GM12878 (cell line): ENCODE results near the gene SORCS2. TPM values are rescaled to one million over a fixed set of nuclear protein-coding genes. Genes with fewer than 3 reads are reported as not detected.

ENCODE experiments used
- ATAC-seq: fragments of 200-7000 bp; cut with Tn5 transposase; 3 replicates; pipeline ENCODE4 v1.9.1; 2020; ENCODE audit warnings: mild to moderate bottlenecking, moderate library complexity
- BruUV-seq: library from RNA; stranded (reverse); fragments of 400-500 nt; replicated peaks from 2 replicates; lab custom pipeline; 2021; lab: Mats Ljungman, UMichigan
- CTCF ChIA-PET: fragments of 300-600 bp; sonication (Branson Sonifier 250); formaldehyde crosslinking; extraction: SDS; loops from one replicate; lab custom pipeline; 2021; ENCODE audit warnings: inconsistent platforms; lab: Yijun Ruan, JAX
- POLR2A ChIA-PET: fragments of 350-600 bp; formaldehyde crosslinking; extraction: SDS; loops from one replicate; lab custom pipeline; 2021; ENCODE audit warnings: inconsistent platforms; lab: Charles Lee
- RAD21 ChIA-PET: fragments of 300-600 bp; sonication (Branson Sonifier 250); formaldehyde crosslinking; loops from one replicate; lab custom pipeline; 2023; ENCODE audit warnings: antibody characterized with exemption; ENCODE audit not compliant: unreplicated experiment; lab: Charles Lee
- SMC1A ChIA-PET: fragments of 300-600 bp; sonication (Branson Sonifier 250); formaldehyde crosslinking; loops from one replicate; lab custom pipeline; 2023; ENCODE audit not compliant: unreplicated experiment, uncharacterized antibody; lab: Charles Lee
- DNase-seq: peaks from one replicate; pipeline ENCODE4 v3.0.0-alpha.2; 2011; ENCODE audit warnings: low read depth, low spot score
- FAIRE-seq: peaks from 3 replicates; lab custom pipeline; 2011; peaks lifted over from hg19 to GRCh38; lab: Jason Lieb, UNC
- H2AFZ ChIP-seq: 2 replicates; pipeline ENCODE4 v1.6.0; 2011; ENCODE audit warnings: low read depth, low read length, control low read depth; ENCODE audit not compliant: control insufficient read depth
- H3K27ac ChIP-seq: 2 replicates; pipeline ENCODE4 v1.5.1; 2011; ENCODE audit warnings: control low read depth; ENCODE audit not compliant: control insufficient read depth, insufficient read depth
- H3K27me3 ChIP-seq, 2 experiments: replicated peaks in 1 of 2; 2 replicates each; pipeline versions ENCODE4 v1.6.0 to v1.6.1; 2011; ENCODE audit warnings: low read length in 1 of 2; ENCODE audit not compliant: control insufficient read depth in 2 of 2, insufficient read depth in 2 of 2
- H3K36me3 ChIP-seq, 2 experiments: 2 replicates each; pipeline ENCODE4 v1.5.1; 2011; ENCODE audit warnings: low read length in 1 of 2; ENCODE audit not compliant: control insufficient read depth in 2 of 2, insufficient read depth in 2 of 2
- H3K4me1 ChIP-seq: 2 replicates; pipeline ENCODE4 v1.6.1; 2011; ENCODE audit warnings: mild to moderate bottlenecking, low read length, moderate library complexity, mixed read lengths; ENCODE audit not compliant: control insufficient read depth, insufficient read depth
- H3K4me2 ChIP-seq: 2 replicates; pipeline ENCODE4 v1.6.0; 2011; ENCODE audit warnings: control low read depth; ENCODE audit not compliant: control insufficient read depth, insufficient read depth
- H3K4me3 ChIP-seq: fragments of 200-600 bp; sonication (generic); 2 replicates; pipeline ENCODE4 v1.5.1; 2016
- H3K79me2 ChIP-seq: 2 replicates; pipeline ENCODE4 v1.6.0; 2011; ENCODE audit warnings: low read length; ENCODE audit not compliant: control insufficient read depth, insufficient read depth
- H3K9ac ChIP-seq: 2 replicates; pipeline ENCODE4 v1.8.0; 2011; ENCODE audit warnings: low read length, control low read depth, mixed read lengths; ENCODE audit not compliant: control insufficient read depth, insufficient read depth
- H3K9me3 ChIP-seq: replicated peaks from 3 replicates; pipeline ENCODE4 v1.5.1; 2011; ENCODE audit warnings: mild to moderate bottlenecking, low read length; ENCODE audit not compliant: control insufficient read depth, insufficient read depth
- H4K20me1 ChIP-seq: 2 replicates; pipeline ENCODE4 v1.6.0; 2011; ENCODE audit not compliant: control insufficient read depth, insufficient read depth
- BHLHE40 ChIP-seq, 2 experiments: fragments of 450-650 bp in 1 of 2; IDR thresholded peaks; 2 replicates each; pipeline ENCODE4 v1.6.1; 2011 to 2017; ENCODE audit warnings: low read depth in 2 of 2, borderline replicate concordance in 1 of 2, improper control_type of control experiment in 1 of 2, low read length in 1 of 2, mild to moderate bottlenecking in 1 of 2
- ESRRA ChIP-seq: IDR thresholded peaks from 2 replicates; pipeline ENCODE4 v1.6.1; 2012; ENCODE audit warnings: mild to moderate bottlenecking, low read length, improper control_type of control experiment
- JUNB ChIP-seq: IDR thresholded peaks from 2 replicates; pipeline ENCODE4 v1.6.1; 2016; ENCODE audit warnings: antibody characterized with exemption, mild to moderate bottlenecking
- MAX ChIP-seq: IDR thresholded peaks from 2 replicates; pipeline ENCODE4 v1.6.1; 2012; ENCODE audit warnings: low read depth, low read length, improper control_type of control experiment
- PAX8 ChIP-seq: fragments of 450-650 bp; IDR thresholded peaks from 2 replicates; pipeline ENCODE4 v1.6.1; 2017; ENCODE audit warnings: mild to moderate bottlenecking, moderate library complexity
- SMAD5 ChIP-seq: IDR thresholded peaks from 2 replicates; pipeline ENCODE4 v1.6.1; 2016; ENCODE audit warnings: antibody characterized with exemption, low read depth
- SP1 ChIP-seq: IDR thresholded peaks from one replicate; pipeline ENCODE4 v1.6.1; 2011; ENCODE audit warnings: low read depth, low read length
- SREBF1 ChIP-seq: IDR thresholded peaks from 2 replicates; pipeline ENCODE4 v1.6.1; 2012; ENCODE audit warnings: mild to moderate bottlenecking, low read length
- ZBED1 ChIP-seq: IDR thresholded peaks from 2 replicates; pipeline ENCODE4 v1.6.1; 2016; ENCODE audit warnings: borderline replicate concordance
- ZBTB40 ChIP-seq: fragments of 450-650 bp; IDR thresholded peaks from 2 replicates; pipeline ENCODE4 v1.6.1; 2016; ENCODE audit warnings: mild to moderate bottlenecking, moderate library complexity, borderline replicate concordance
- ZNF207 ChIP-seq: fragments of 450-650 bp; IDR thresholded peaks from 2 replicates; pipeline ENCODE4 v1.6.1; 2014; ENCODE audit warnings: antibody characterized with exemption, mild to moderate bottlenecking, borderline replicate concordance
- WGBS: methylation state at CpG from one replicate; pipeline ENCODE4 v1.1.6; 2016; ENCODE audit warnings: low lambda C conversion rate; ENCODE audit not compliant: insufficient replicate concordance, insufficient coverage; ENCODE audit errors: missing lambda C conversion rate; 5-methylcytosine and 5-hydroxymethylcytosine counted together
- in situ Hi-C: fragments of 300-500 bp; cut with MboI; formaldehyde crosslinking; loops from 9 replicates; pipeline ENCODE4 v1.14.3; 2018; ENCODE audit warnings: mixed read lengths
- intact Hi-C: fragments of 100-400 bp; cut with micrococcal nuclease; formaldehyde crosslinking; loops from one replicate; pipeline ENCODE4 v1.14.2; 2022; ENCODE audit not compliant: unreplicated experiment
- polyA plus RNA-seq, 11 experiments: library from polyadenylated mRNA; depleted of rRNA in 4 of 11; unstranded in 6 of 11; stranded (reverse) in 5 of 11; fragments of >200 nt; fragmentation: Nextera tagmentation in 4 of 11; fragmentation: Illumina TruSeq in 1 of 11; extraction: Ambion mirVana in 4 of 11; extraction: Trizol in 1 of 11; gene quantifications; 1 replicate in 1 of 11; 2 replicates in 10 of 11; pipeline versions ENCODE4 v1.2.1 to v1.2.3, GENCODE V29; 2011 to 2016; ENCODE audit warnings: inconsistent platforms in 2 of 11, missing spikeins in 2 of 11, low read depth in 1 of 11
- total RNA-seq, 4 experiments: library from RNA; depleted of rRNA in 3 of 4; stranded (reverse); fragments of >200 nt in 3 of 4; fragmentation: Illumina TruSeq in 1 of 4; extraction: Trizol in 1 of 4; gene quantifications; 2 replicates each; pipeline versions ENCODE4 v1.2.1 to v1.2.3, GENCODE V29; 2013 to 2021

The SORCS2 gene
- total and polyA plus RNA-seq, 10 of the 15 experiments (the other 5 are each of a cell fraction or from before 2014, with no cell fraction given) = 0.01 to 0.15 (median 0.05) TPM; not detected in 5

DNA sequence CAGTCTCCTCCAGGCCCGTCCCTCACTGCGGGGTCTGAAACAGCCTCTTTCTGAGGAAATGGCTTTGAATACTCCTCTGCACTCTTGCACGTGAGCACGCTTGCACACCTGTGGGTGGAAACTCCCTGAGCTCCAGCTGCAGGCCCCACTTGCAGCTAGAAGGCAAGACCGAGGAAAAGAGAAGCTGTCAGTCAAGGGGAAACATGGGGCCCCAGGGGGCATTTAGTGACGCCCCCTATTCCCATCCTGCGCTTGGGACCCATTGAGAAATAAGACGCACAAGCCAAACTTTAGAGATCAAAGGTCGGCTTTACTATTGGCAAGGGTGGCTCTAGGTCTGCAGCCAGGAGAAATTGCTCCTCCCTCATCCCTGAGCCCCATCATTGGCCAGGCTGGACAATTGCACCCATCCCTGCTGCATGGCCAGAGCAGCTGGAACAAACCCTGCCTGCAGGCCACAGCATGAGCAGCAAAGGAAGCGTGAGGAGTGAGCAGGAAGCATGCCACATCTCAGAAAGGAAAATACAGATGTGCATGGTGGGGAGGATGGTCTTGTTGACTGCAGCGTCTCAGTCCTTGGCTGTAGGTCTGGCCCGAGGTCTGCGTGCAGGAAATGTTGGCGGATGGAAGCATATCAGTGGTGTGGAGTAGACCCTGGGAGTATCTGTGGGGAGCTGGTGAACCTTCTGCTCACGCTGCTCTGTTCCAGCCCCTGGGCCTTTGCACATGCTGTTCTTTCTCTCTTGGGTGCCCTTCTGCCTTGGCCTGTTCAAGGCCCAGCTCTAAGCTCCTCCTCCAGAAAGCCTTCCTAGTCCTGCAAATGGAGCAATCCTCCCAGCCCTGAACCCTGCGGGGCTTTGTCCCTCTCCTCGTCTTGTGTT, 148.5 kb downstream of the SORCS2 start:
- CTCF ChIA-PET = interaction anchor here (0.6 kb wide), 1 partner anchor 152 kb away, joined by 3 read pairs; no protein-coding TSS in a partner anchor
- BruUV-seq = no TSS peak
- WGBS = 32% methylated on average over 17 of the region's 17 CpGs

GRCh38 chr4:7341491-7342222, 149.3 kb downstream of the SORCS2 start:
- H3K36me3 ChIP-seq = no peaks in the 10 kb centered on the region
- H3K4me3 ChIP-seq = no peak overlapping the region
- no peaks in the 10 kb centered on the region for H3K9me3 ChIP-seq
- H3K4me2 ChIP-seq = no peak overlapping the region
- H3K4me1 ChIP-seq = no peaks in the 10 kb centered on the region
- no peak overlapping the region for H3K9ac ChIP-seq
- no peak overlapping the region for H2AFZ ChIP-seq
- H3K79me2 ChIP-seq = no peaks in the 10 kb centered on the region
- ChIA-PET RAD21 (no interaction called here), CTCF (no interaction called here), SMC1A (no interaction called here), POLR2A (no interaction called here)
- in situ Hi-C loops = no loop called here
- no peaks in the 10 kb centered on the region for H3K27me3 ChIP-seq
- DNase-seq (no peak), FAIRE-seq (no peak), ATAC-seq (no peak)
- intact Hi-C loops = no loop called here
- no peak overlapping the region for H3K27ac ChIP-seq
- H4K20me1 ChIP-seq = no peaks in the 10 kb centered on the region; the same call in 1 of the 2 replicates
- no TSS peak for BruUV-seq
- WGBS = 31% methylated on average over 6 of the region's 6 CpGs
- TF ChIP-seq JUNB (no peak), SREBF1 (no peak), MAX (no peak), SP1 (no peak), ZBTB40 (no peak), PAX8 (no peak), ZBED1 (no peak), ESRRA (no peak), ZNF207 (no peak)

More for the DNA sequence above, 148.5 kb downstream of the SORCS2 start:
- no peak overlapping the region for H3K9ac ChIP-seq
- RAD21 ChIA-PET = no interaction called here
- SMC1A ChIA-PET = no interaction called here
- H3K9me3 ChIP-seq = no peaks in the 10 kb centered on the region
- DNase-seq = no peak
- H3K79me2 ChIP-seq = no peaks in the 10 kb centered on the region
- TF ChIP-seq BHLHE40 (IDR thresholded peaks at IDR 0.05; ENCODE audit: borderline replicate concordance in 1 of 2, low read depth in 2 of 2, low read length in 1 of 2) = 0 out of 4 replicates have a peak, but pooled peaks of 1 of the 2 experiments have one; percentile 11
- no peak for TF ChIP-seq SMAD5
- TF ChIP-seq PAX8 = no peak
- FAIRE-seq = no peak
- no peak overlapping the region for H3K27ac ChIP-seq
- no peak overlapping the region for H3K4me2 ChIP-seq
- H4K20me1 ChIP-seq = no peaks in the 10 kb centered on the region; the same call in 1 of the 2 replicates
- H2AFZ ChIP-seq = no peak overlapping the region
- H3K4me1 ChIP-seq = no peaks in the 10 kb centered on the region
- ATAC-seq = no peak
- POLR2A ChIA-PET = no interaction called here
- no peaks in the 10 kb centered on the region for H3K36me3 ChIP-seq
- in situ Hi-C loops = no loop called here
- intact Hi-C loops = no loop called here
- H3K4me3 ChIP-seq = no peak overlapping the region
- H3K27me3 ChIP-seq = no peaks in the 10 kb centered on the region
